Loucy (cell line): ENCODE data around the gene CXorf38.

Experiments
- EZH2phosphoT487 ChIP-seq: fragments of 200-600 bp; IDR thresholded peaks from 2 replicates; pipeline ENCODE4 v1.6.1; 2018; ENCODE audit warnings: antibody characterized with exemption, mild to moderate bottlenecking, moderate library complexity, borderline replicate concordance
- TF ChIP-seq, protein P1 (sequence below): fragments of 200-600 bp; sonication (generic); conservative IDR thresholded peaks from 2 replicates; pipeline ENCODE4 v1.5.1; 2014; ENCODE audit warnings: mild to moderate bottlenecking, antibody characterized with exemption, low read length

DNA sequence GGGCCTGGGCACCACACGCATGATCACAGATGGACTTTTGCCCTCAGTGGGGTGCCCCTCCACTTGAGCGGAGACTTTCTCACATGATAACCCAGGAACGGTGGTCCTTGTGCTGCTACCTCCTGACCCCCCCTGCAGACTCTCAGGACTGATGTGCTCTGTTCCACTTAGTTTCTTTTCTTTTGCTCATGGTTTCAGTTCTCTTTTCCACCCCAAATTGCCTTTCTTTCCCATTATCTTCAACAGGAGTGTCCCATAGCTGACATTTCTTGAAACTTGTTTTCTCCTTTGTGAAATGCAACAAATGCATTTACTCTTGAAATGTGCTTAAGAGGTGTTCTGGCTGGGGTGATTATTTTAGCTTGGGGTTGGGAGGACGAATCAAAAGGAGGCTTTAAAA lies 15.2 kb downstream of the CXorf38 start:
- TF ChIP-seq, protein P1, sequence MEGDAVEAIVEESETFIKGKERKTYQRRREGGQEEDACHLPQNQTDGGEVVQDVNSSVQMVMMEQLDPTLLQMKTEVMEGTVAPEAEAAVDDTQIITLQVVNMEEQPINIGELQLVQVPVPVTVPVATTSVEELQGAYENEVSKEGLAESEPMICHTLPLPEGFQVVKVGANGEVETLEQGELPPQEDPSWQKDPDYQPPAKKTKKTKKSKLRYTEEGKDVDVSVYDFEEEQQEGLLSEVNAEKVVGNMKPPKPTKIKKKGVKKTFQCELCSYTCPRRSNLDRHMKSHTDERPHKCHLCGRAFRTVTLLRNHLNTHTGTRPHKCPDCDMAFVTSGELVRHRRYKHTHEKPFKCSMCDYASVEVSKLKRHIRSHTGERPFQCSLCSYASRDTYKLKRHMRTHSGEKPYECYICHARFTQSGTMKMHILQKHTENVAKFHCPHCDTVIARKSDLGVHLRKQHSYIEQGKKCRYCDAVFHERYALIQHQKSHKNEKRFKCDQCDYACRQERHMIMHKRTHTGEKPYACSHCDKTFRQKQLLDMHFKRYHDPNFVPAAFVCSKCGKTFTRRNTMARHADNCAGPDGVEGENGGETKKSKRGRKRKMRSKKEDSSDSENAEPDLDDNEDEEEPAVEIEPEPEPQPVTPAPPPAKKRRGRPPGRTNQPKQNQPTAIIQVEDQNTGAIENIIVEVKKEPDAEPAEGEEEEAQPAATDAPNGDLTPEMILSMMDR, result no peak
- no peak for TF ChIP-seq EZH2phosphoT487
